MCF 10A (cell line): ENCODE measurements around the gene RGS16. TPM values are rescaled to one million over a fixed set of nuclear protein-coding genes. Genes with fewer than 3 reads are reported as not detected.

Experiments used
- BruUV-seq: library from RNA; stranded (reverse); fragments of 400-500 nt; replicated peaks from 2 replicates; lab custom pipeline; 2021; lab: Mats Ljungman, UMichigan
- CTCF ChIA-PET: fragments of 300-600 bp; sonication (Branson Sonifier 250); formaldehyde crosslinking; extraction: SDS; loops from one replicate; lab custom pipeline; 2021; ENCODE audit warnings: antibody characterized with exemption, inconsistent platforms; lab: Yijun Ruan, JAX
- POLR2A ChIA-PET: fragments of 300-600, 350-650 bp; sonication (Branson Sonifier 250); formaldehyde crosslinking; extraction: SDS; loops from one replicate; lab custom pipeline; 2020; ENCODE audit warnings: antibody characterized with exemption, inconsistent platforms; lab: Yijun Ruan, JAX
- DNase-seq: peaks from one replicate; pipeline ENCODE4 v3.0.0-alpha.2; 2018; ENCODE audit not compliant: unreplicated experiment
- H3K27ac Mint-ChIP-seq: one replicate; pipeline ENCODE4 v1.8.0; 2022; ENCODE audit warnings: mild to moderate bottlenecking, low read depth, mixed read lengths; ENCODE audit not compliant: unreplicated experiment
- H3K27me3 Mint-ChIP-seq: one replicate; pipeline ENCODE4 v1.8.0; 2022; ENCODE audit warnings: mixed read lengths; ENCODE audit not compliant: insufficient read depth, unreplicated experiment
- H3K36me3 Mint-ChIP-seq: one replicate; pipeline ENCODE4 v1.8.0; 2022; ENCODE audit warnings: mild to moderate bottlenecking, moderate library complexity, mixed read lengths; ENCODE audit not compliant: insufficient read depth, unreplicated experiment
- H3K4me1 Mint-ChIP-seq: one replicate; pipeline ENCODE4 v1.8.0; 2022; ENCODE audit warnings: mixed read lengths; ENCODE audit not compliant: insufficient read depth, unreplicated experiment
- H3K4me3 Mint-ChIP-seq: one replicate; pipeline ENCODE4 v1.8.0; 2022; ENCODE audit warnings: mild to moderate bottlenecking, moderate library complexity, mixed read lengths; ENCODE audit not compliant: unreplicated experiment
- H3K9me3 Mint-ChIP-seq: one replicate; pipeline ENCODE4 v1.8.0; 2022; ENCODE audit warnings: mixed read lengths; ENCODE audit not compliant: unreplicated experiment
- CTCF ChIP-seq: fragments of 200-600 bp; IDR thresholded peaks from one replicate; pipeline ENCODE4 v1.8.0; 2022; ENCODE audit warnings: antibody characterized with exemption, mild to moderate bottlenecking; ENCODE audit not compliant: unreplicated experiment
- intact Hi-C: fragments of 100-400 bp; cut with micrococcal nuclease; formaldehyde crosslinking; loops from 2 replicates; pipeline ENCODE4 v1.14.1; 2022
- total RNA-seq: library from RNA; stranded (reverse); gene quantifications from 2 replicates; pipeline ENCODE4 v1.2.3, GENCODE V29; 2022

The RGS16 gene
- total RNA-seq, 1 experiment from 2014 or later, result 13.7 TPM

GRCh38 chr1:182574156-182574555, 30.0 kb downstream of the RGS16 start:
- no peak overlapping the region for H3K27ac Mint-ChIP-seq
- CTCF ChIA-PET, result interaction anchor here (0.6 to 1.5 kb wide), 5 partner anchors 14 to 489 kb away, joined by 3 to 4 read pairs (median 4); no protein-coding TSS in a partner anchor
- H3K9me3 Mint-ChIP-seq, result no peaks in the 10 kb centered on the region
- POLR2A ChIA-PET, result interaction anchor here (1.2 to 2.1 kb wide), 2 partner anchors 12 to 15 kb away, joined by 5 to 14 read pairs; partner anchors contain the start of gene RNASEL
- TF ChIP-seq CTCF, result no peak
- DNase-seq, result no peak
- peaks cover 11% of the 10 kb centered on the region for H3K36me3 Mint-ChIP-seq
- no TSS peak for BruUV-seq
- intact Hi-C loops, result no loop called here
- H3K4me3 Mint-ChIP-seq, result no peak overlapping the region
- no peaks in the 10 kb centered on the region for H3K27me3 Mint-ChIP-seq
- H3K4me1 Mint-ChIP-seq, result peaks cover 12% of the 10 kb centered on the region

GRCh38 chr1:182570611-182570970, 33.6 kb downstream of the RGS16 start:
- BruUV-seq, result no TSS peak
- no peak overlapping the region for H3K27ac Mint-ChIP-seq
- no peaks in the 10 kb centered on the region for H3K27me3 Mint-ChIP-seq
- no peak for TF ChIP-seq CTCF
- DNase-seq, result no peak
- ChIA-PET POLR2A (interaction anchor here (0.5 to 1.0 kb wide), 2 partner anchors 11 to 26 kb away, joined by 3 read pairs; no protein-coding TSS in a partner anchor), CTCF (interaction anchor here (0.6 to 0.7 kb wide), 2 partner anchors 24 to 488 kb away, joined by 3 read pairs; no protein-coding TSS in a partner anchor)
- no peaks in the 10 kb centered on the region for H3K9me3 Mint-ChIP-seq
- peaks cover 5% of the 10 kb centered on the region for H3K36me3 Mint-ChIP-seq
- no peak overlapping the region for H3K4me3 Mint-ChIP-seq
- intact Hi-C loops, result no loop called here
- peaks cover 4% of the 10 kb centered on the region for H3K4me1 Mint-ChIP-seq

- no peak for TF ChIP-seq CTCF
- no peak overlapping the region for H3K4me3 Mint-ChIP-seq
- no peaks in the 10 kb centered on the region for H3K9me3 Mint-ChIP-seq
- ChIA-PET POLR2A (interaction anchor here (0.5 to 1.0 kb wide), 4 partner anchors 11 to 1221 kb away, joined by 3 to 5 read pairs (median 3); no protein-coding TSS in a partner anchor), CTCF (interaction anchor here (0.6 to 0.7 kb wide), 3 partner anchors 15 to 488 kb away, joined by 3 read pairs; no protein-coding TSS in a partner anchor)
- H3K36me3 Mint-ChIP-seq, result peaks cover 5% of the 10 kb centered on the region
- no peak overlapping the region for H3K27ac Mint-ChIP-seq
- H3K4me1 Mint-ChIP-seq, result no peaks in the 10 kb centered on the region
- H3K27me3 Mint-ChIP-seq, result no peaks in the 10 kb centered on the region
- intact Hi-C loops, result no loop called here
- no TSS peak for BruUV-seq
- no peak for DNase-seq
Measured at GRCh38 chr1:182569939-182570610, 34.1 kb downstream of the RGS16 start.

GRCh38 chr1:182568647-182569284, 35.4 kb downstream of the RGS16 start:
- Mint-ChIP-seq H3K4me1 (no peaks in the 10 kb centered on the region), H3K27ac (no peak overlapping the region), H3K36me3 (peaks cover 5% of the 10 kb centered on the region), H3K4me3 (no peak overlapping the region), H3K9me3 (no peaks in the 10 kb centered on the region), H3K27me3 (no peaks in the 10 kb centered on the region)
- CTCF ChIA-PET, result interaction anchor here (0.7 kb wide), 1 partner anchor 138 kb away, joined by 4 read pairs; no protein-coding TSS in a partner anchor
- TF ChIP-seq CTCF, result no peak
- DNase-seq, result no peak
- POLR2A ChIA-PET, result interaction anchor here (2.4 kb wide), 1 partner anchor 20 kb away, joined by 9 read pairs; the partner anchor contains the start of gene RNASEL
- intact Hi-C loops, result no loop called here
- BruUV-seq, result no TSS peak
